Measurements from ENCODE around the gene CCDC187. TPM values are rescaled to one million over a fixed set of nuclear protein-coding genes. Genes with fewer than 3 reads are reported as not detected.

The CCDC187 gene
- total RNA-seq, 4 donors from 2014 or later = 0.20 TPM; not detected in 3

DNA sequence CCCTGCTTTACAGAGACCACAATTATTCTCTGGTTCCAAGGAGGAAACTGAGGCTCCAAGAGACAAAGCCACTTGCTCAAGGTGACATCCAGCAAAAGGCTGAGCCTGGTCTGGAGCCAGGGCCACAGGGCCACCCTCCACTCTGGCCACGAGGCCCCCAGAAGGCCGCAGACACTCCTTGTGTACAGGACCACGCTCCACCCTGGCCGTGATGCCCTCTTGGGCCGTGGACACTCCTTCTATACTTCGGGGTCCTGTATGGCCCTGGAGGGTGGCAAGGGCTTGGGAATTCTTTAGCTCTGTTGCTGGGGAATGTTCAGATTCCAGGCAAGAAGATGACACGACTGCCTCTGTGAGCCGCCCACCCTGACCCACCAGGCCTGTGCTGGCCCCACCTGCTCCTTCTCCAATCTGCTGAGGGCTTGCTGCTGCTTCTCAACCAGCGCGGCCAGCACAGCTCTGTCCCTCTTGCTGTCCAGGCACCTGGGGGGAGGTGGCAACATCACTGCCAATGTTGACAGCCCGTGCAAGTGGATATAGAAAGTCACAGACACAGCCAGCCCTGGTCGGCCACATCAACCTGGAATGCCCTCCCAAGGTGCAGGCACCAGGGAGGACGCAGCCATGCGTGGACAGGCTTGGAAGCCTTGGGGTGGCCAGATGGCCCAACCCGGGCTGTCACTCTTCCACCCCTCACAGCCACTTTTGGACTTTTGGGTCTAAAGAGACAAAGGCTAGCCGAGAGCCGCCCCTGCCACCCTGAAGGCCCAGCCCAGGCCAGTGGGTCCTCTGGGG, 38.1 kb downstream of the CCDC187 start:
- WGBS, 2 donors = 85 to 86% methylated on average over 9 to 12 of the region's 17 CpGs
- Histone ChIP-seq H3K27me3 (no peaks in the 10 kb centered on the region), H3K9me3 (no peaks in the 10 kb centered on the region), H3K4me3 (no peak overlapping the region), H3K36me3 (no peaks in the 10 kb centered on the region), H3K27ac (no peak overlapping the region), H3K4me1 (peaks cover 0 to 13% (median 4%) of the 10 kb centered on the region in 4 donors)
- no peak for TF ChIP-seq EP300 (IDR thresholded peaks at IDR 0.05)
- TF ChIP-seq, protein P1, sequence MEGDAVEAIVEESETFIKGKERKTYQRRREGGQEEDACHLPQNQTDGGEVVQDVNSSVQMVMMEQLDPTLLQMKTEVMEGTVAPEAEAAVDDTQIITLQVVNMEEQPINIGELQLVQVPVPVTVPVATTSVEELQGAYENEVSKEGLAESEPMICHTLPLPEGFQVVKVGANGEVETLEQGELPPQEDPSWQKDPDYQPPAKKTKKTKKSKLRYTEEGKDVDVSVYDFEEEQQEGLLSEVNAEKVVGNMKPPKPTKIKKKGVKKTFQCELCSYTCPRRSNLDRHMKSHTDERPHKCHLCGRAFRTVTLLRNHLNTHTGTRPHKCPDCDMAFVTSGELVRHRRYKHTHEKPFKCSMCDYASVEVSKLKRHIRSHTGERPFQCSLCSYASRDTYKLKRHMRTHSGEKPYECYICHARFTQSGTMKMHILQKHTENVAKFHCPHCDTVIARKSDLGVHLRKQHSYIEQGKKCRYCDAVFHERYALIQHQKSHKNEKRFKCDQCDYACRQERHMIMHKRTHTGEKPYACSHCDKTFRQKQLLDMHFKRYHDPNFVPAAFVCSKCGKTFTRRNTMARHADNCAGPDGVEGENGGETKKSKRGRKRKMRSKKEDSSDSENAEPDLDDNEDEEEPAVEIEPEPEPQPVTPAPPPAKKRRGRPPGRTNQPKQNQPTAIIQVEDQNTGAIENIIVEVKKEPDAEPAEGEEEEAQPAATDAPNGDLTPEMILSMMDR (IDR thresholded peaks at IDR 0.05) = no peak
- no peak for DNase-seq (ENCODE audit: low spot score in 2 of 2)

DNA sequence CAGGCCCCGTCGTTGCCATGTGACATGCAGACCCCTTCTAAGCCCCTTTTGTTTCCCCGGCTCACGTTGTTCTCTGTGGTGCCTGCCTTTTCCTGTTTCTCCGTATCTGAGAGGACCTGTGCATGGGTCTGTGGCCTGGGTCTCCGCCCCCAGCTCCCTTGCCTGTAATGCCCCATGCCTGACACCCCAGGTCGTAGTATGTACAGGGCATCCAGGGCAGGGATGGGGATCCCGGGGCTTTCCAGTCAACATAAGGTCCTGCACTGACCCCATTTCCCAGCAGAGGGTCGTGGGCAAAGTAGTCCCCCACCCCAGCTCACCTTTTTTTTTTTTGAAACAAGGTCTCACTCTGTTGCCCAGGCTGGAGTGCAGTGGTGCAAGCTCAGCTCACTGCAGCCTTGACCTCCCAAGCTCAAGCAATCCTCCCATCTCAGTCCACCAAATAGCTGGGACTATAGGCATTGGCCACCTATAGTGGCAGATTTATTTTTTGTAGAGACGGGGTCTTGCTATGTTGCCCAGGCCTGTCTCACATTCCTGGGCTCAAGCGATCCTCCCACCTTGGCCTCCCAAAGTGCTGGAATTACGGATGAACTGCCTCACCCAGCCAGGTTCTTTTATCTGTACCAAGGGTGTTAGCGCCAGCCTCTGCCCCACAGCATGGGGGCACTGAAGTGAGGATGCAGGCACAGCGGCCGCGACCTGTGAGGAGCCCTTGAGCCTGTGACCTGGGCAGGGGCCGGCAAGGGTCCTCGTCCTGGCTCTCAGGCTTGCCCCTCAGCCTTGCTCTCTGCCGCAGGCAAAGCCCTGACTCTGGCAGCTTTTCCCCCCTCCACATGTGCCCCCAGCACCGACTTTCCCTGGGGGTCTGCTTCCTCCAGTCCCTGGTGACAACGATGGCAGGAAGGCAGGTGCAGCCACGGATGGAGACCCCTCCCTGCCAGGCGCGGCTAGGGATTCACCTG, 39.2 kb downstream of the CCDC187 start:
- no peak overlapping the region for H3K27ac ChIP-seq
- no peaks in the 10 kb centered on the region for H3K36me3 ChIP-seq
- TF ChIP-seq EP300 (IDR thresholded peaks at IDR 0.05) (no peak), POLR2A (IDR thresholded peaks at IDR 0.05) (no peak)
- TF ChIP-seq, protein P1 (IDR thresholded peaks at IDR 0.05) = no peak
- no peak overlapping the region for H3K4me3 ChIP-seq
- DNase-seq (ENCODE audit: low spot score in 2 of 2) = no peak
- H3K9me3 ChIP-seq = no peaks in the 10 kb centered on the region
- H3K27me3 ChIP-seq = no peaks in the 10 kb centered on the region
- H3K4me1 ChIP-seq = peaks cover 0 to 13% (median 4%) of the 10 kb centered on the region in 4 donors
- 74 to 76% methylated on average over 24 of the region's 24 CpGs for WGBS, 2 donors

DNA sequence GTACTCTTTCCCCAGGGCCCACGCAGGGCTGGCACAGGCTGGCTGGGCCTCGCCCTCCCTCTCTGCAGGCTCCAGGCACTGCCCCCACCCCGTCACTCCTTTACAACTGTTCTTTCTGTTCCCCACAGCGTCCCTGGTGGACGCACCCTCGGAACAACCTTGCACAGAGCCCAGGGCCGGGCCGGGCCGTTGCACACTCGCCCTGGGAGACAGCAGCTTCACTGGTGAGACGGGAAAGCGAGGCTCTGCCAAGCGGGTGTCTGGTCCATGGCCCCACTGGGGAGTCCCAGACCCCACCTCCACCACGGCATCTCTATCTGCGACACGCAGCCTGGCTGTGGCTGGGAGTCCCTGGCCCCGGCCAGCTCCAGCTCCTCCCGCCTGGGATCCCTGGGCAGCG, 39.9 kb downstream of the CCDC187 start:
- H3K9me3 ChIP-seq = no peaks in the 10 kb centered on the region
- no peaks in the 10 kb centered on the region for H3K36me3 ChIP-seq
- no peaks in the 10 kb centered on the region for H3K27me3 ChIP-seq
- 48 to 69% methylated on average over 17 of the region's 19 CpGs for WGBS, 2 donors
- TF ChIP-seq EP300 (IDR thresholded peaks at IDR 0.05) (no peak), POLR2A (IDR thresholded peaks at IDR 0.05) (no peak)
- TF ChIP-seq, protein P1 (IDR thresholded peaks at IDR 0.05) = no peak
- H3K4me3 ChIP-seq = no peak overlapping the region
- DNase-seq (ENCODE audit: low spot score in 2 of 2) = no peak
- no peak overlapping the region for H3K27ac ChIP-seq
- H3K4me1 ChIP-seq = peaks cover 0 to 13% (median 4%) of the 10 kb centered on the region in 4 donors

DNA sequence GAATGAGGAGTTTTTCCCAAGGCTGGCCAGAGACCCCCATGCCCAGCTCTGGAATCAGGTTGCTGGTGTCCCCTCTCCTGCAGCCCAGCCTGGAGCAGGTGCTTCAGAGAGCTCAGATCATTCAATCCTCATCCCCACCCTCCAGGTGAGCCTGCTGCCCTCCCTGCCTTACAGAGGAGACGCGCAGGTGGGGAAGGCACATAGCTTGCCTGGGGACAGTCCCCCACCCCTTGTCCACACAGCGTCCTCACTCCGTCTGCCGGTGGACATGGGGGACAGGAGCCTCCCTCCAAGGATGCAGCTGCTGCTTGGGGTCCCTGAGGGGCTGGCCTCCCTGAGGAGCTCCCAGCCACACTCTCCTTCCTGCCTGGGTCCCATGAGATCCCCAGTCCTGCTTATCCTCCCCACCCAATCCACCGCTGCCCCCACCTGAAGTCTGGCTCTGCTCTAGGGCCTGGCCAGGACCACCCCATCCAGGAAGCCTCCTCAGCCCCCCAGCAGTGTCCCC, 41.2 kb downstream of the CCDC187 start:
- no peak overlapping the region for H3K4me3 ChIP-seq
- no peak overlapping the region for H3K27ac ChIP-seq
- no peaks in the 10 kb centered on the region for H3K9me3 ChIP-seq
- no peak for DNase-seq (ENCODE audit: low spot score in 2 of 2)
- WGBS, 2 donors = 93 to 96% methylated on average over 2 to 6 of the region's 6 CpGs
- peaks cover 0 to 11% (median 4%) of the 10 kb centered on the region in 4 donors for H3K4me1 ChIP-seq
- H3K36me3 ChIP-seq = no peaks in the 10 kb centered on the region
- no peaks in the 10 kb centered on the region for H3K27me3 ChIP-seq
- no peak for TF ChIP-seq EP300 (IDR thresholded peaks at IDR 0.05)
- TF ChIP-seq, protein P1 (IDR thresholded peaks at IDR 0.05) = no peak

Measured in tibial nerve (tissue), 4 donors.